DMS53 treated with DMSO at 0.1 percent for 48 hours (cell line): ENCODE data around the gene ALDH3B2.

Experiments
- DNase-seq: peaks from one replicate; lab custom pipeline; 2025; ENCODE audit not compliant: unreplicated experiment; lab: John Stamatoyannopoulos, UW

ALDH3B2 gene

GRCh38 chr11:67644472-67645418, 29.7 kb downstream of the ALDH3B2 start:
- DNase-seq = no peak

GRCh38 chr11:67644042-67644441, 30.4 kb downstream of the ALDH3B2 start:
- peak; percentile 41 for DNase-seq

- no peak for DNase-seq
Measured at GRCh38 chr11:67642173-67643120, 32.0 kb downstream of the ALDH3B2 start.

GRCh38 chr11:67641338-67642172, 32.9 kb downstream of the ALDH3B2 start:
- no peak for DNase-seq

- DNase-seq = no peak
Measured at GRCh38 chr11:67640758-67641337, 33.6 kb downstream of the ALDH3B2 start.

GRCh38 chr11:67640021-67640757, 34.2 kb downstream of the ALDH3B2 start:
- peak; percentile 40 for DNase-seq

- DNase-seq = no peak
Measured at GRCh38 chr11:67639438-67639859, 35.0 kb downstream of the ALDH3B2 start, which contains the start of gene TBX10. TSS of gene TBX10 (minus strand) at chr11:67639763. CDS start at chr11:67639472, 291 bp downstream.

GRCh38 chr11:67638535-67639437, 35.6 kb downstream of the ALDH3B2 start:
- DNase-seq = no peak

- peak; percentile 19 for DNase-seq
Measured at GRCh38 chr11:67637441-67637840, 37.0 kb downstream of the ALDH3B2 start.

GRCh38 chr11:67636962-67637361, 37.5 kb downstream of the ALDH3B2 start:
- no peak for DNase-seq

- DNase-seq = no peak
Measured at GRCh38 chr11:67635231-67635521, 39.2 kb downstream of the ALDH3B2 start.

- DNase-seq = peak; percentile 67
Measured at GRCh38 chr11:67634366-67635230, 39.8 kb downstream of the ALDH3B2 start.

GRCh38 chr11:67633758-67634365, 40.6 kb downstream of the ALDH3B2 start:
- no peak for DNase-seq

GRCh38 chr11:67632982-67633755, 41.3 kb downstream of the ALDH3B2 start:
- no peak for DNase-seq

GRCh38 chr11:67632175-67632981, 42.0 kb downstream of the ALDH3B2 start:
- DNase-seq = peak; percentile 35

- DNase-seq = no peak
Measured at GRCh38 chr11:67631853-67632174, 42.6 kb downstream of the ALDH3B2 start.
